Sigmoid colon (tissue), 4 donors: ENCODE results near the gene BRAF.

Experiments
- CTCF ChIP-seq, 4 experiments: fragments of 450-650 bp in 3 of 4; fragments of 200-600 bp in 1 of 4; IDR thresholded peaks; one replicate each; pipeline ENCODE4 v1.5.1; 2016 to 2019; ENCODE audit warnings: antibody characterized with exemption in 4 of 4, mild to moderate bottlenecking in 3 of 4, moderate library complexity in 2 of 4
- EP300 ChIP-seq, 4 donors: sonication (generic); formaldehyde crosslinking; IDR thresholded peaks; one replicate each; pipeline ENCODE4 v1.6.1; 2017; ENCODE audit warnings: antibody characterized with exemption in 4 of 4
- POLR2AphosphoS5 ChIP-seq, 4 donors: sonication (generic); formaldehyde crosslinking; IDR thresholded peaks; one replicate each; pipeline ENCODE4 v1.6.1; 2017; ENCODE audit warnings: antibody characterized with exemption in 4 of 4

- TF ChIP-seq POLR2AphosphoS5 (IDR thresholded peaks at IDR 0.05) (no peak), CTCF (IDR thresholded peaks at IDR 0.05) (no peak), EP300 (IDR thresholded peaks at IDR 0.05) (no peak)
These were observed 20.8 kb downstream of the BRAF start for GRCh38 chr7:140903741-140904480.
